ENCODE results near the gene BIRC5. TPM values are rescaled to one million over a fixed set of nuclear protein-coding genes. Genes with fewer than 3 reads are reported as not detected.

BIRC5 gene
- polyA plus RNA-seq, 1 experiment = 30.7 TPM

DNA sequence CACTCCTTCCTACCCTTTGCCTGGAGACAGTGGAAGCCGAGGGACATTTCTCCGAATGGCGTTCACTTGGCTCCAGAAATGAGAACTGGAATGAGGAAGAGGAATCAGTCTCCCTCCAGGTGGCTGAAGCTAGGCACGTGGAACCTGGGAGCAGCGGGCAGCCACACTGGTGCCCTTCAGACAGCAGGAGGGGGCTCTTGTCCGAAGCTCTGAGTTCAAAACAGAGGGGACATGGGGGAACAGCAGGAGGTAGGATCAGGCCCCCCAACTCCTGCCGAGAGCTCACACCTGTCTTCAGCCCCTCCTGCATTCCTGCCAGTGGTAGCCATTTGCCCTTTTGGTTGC is 58.8 kb downstream of the BIRC5 start:
- peaks cover 19% of the 10 kb centered on the region for H3K27me3 ChIP-seq (ENCODE audit: control insufficient read depth, insufficient read depth, low read length)
- ChIA-PET POLR2A (no interaction called here), CTCF (interaction anchor here (0.9 kb wide), 1 partner anchor 14 kb away, joined by 3 read pairs; no protein-coding TSS in a partner anchor)
- no peak for DNase-seq (ENCODE audit: low read depth)
- TF ChIP-seq, protein P1, sequence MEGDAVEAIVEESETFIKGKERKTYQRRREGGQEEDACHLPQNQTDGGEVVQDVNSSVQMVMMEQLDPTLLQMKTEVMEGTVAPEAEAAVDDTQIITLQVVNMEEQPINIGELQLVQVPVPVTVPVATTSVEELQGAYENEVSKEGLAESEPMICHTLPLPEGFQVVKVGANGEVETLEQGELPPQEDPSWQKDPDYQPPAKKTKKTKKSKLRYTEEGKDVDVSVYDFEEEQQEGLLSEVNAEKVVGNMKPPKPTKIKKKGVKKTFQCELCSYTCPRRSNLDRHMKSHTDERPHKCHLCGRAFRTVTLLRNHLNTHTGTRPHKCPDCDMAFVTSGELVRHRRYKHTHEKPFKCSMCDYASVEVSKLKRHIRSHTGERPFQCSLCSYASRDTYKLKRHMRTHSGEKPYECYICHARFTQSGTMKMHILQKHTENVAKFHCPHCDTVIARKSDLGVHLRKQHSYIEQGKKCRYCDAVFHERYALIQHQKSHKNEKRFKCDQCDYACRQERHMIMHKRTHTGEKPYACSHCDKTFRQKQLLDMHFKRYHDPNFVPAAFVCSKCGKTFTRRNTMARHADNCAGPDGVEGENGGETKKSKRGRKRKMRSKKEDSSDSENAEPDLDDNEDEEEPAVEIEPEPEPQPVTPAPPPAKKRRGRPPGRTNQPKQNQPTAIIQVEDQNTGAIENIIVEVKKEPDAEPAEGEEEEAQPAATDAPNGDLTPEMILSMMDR (IDR thresholded peaks at IDR 0.05; ENCODE audit: insufficient read depth, low read depth, low read length) = no peak
- H3K36me3 ChIP-seq (ENCODE audit: control insufficient read depth, insufficient read depth, low read length) = no peaks in the 10 kb centered on the region
- no peak overlapping the region for H3K4me3 ChIP-seq (ENCODE audit: low read depth, low read length)

DNA sequence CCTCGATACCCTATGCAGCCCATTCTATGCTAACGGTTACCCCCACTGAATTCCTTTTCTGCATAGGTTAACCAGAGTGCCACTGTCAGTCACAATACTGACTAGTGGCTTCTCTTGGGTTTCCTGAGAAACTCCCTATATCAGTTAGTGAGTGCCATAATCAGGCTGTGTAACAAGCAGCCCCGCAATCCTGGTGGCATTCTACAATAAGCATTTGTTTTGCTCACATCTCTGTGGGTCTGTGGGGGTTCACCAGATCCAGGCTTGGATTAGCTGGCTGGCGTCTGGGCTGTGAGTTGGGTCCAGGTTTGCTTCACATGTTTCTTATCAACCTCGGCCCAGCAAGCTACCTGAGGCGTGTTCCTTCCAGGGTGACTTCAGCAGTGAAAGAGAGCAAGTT is 59.8 kb downstream of the BIRC5 start:
- H3K36me3 ChIP-seq (ENCODE audit: control insufficient read depth, insufficient read depth, low read length) = no peaks in the 10 kb centered on the region
- POLR2A ChIA-PET = no interaction called here
- no peak for DNase-seq (ENCODE audit: low read depth)
- no peak overlapping the region for H3K4me3 ChIP-seq (ENCODE audit: low read depth, low read length)
- TF ChIP-seq, protein P1 (IDR thresholded peaks at IDR 0.05; ENCODE audit: insufficient read depth, low read depth, low read length) = no peak
- peaks cover 17% of the 10 kb centered on the region for H3K27me3 ChIP-seq (ENCODE audit: control insufficient read depth, insufficient read depth, low read length)
- CTCF ChIA-PET = interaction anchor here (0.9 kb wide), 2 partner anchors 17 to 23 kb away, joined by 3 read pairs; no protein-coding TSS in a partner anchor

Small RNA genes within 50 kb of the gene (small RNA-seq; reads per million reads assigned to genes)
- not detected for gene AC087645.1 (ENCODE audit: insufficient read length, low read depth, low replicate concordance)

Other genes starting within 250 kb of the BIRC5 start
- 0.17 and 0.26 TPM in 2 replicates for gene TMC6, start 85.5 kb upstream of the BIRC5 start, polyA plus RNA-seq (2011; rRNA removed)
- gene TMC8, start 83.5 kb upstream of the BIRC5 start, polyA plus RNA-seq (2011; rRNA removed) = not detected in 2 replicates
- not detected in 2 replicates for gene C17orf99, start 67.9 kb upstream of the BIRC5 start, polyA plus RNA-seq (2011; rRNA removed)
- 95.6 and 135 TPM in 2 replicates for gene SYNGR2, start 45.7 kb upstream of the BIRC5 start, polyA plus RNA-seq (2011; rRNA removed)
- gene TK1, start 27.2 kb upstream of the BIRC5 start, polyA plus RNA-seq (2011; rRNA removed) = 62.5 and 130 TPM in 2 replicates
- gene AFMID, start 26.9 kb upstream of the BIRC5 start, polyA plus RNA-seq (2011; rRNA removed) = 28.0 and 32.1 TPM in 2 replicates
- gene TMEM235, start 17.4 kb downstream of the BIRC5 start, polyA plus RNA-seq (2011; rRNA removed) = not detected in 2 replicates
- 18.9 and 26.4 TPM in 2 replicates for gene SOCS3, start 145.8 kb downstream of the BIRC5 start, polyA plus RNA-seq (2011; rRNA removed)
- 26.7 and 37.7 TPM in 2 replicates for gene PGS1, start 164.4 kb downstream of the BIRC5 start, polyA plus RNA-seq (2011; rRNA removed)

Data from BJ (cell line).